Heart right ventricle (tissue), 16 donors: ENCODE data around the gene NLRX1. TPM values are rescaled to one million over a fixed set of nuclear protein-coding genes. Genes with fewer than 3 reads are reported as not detected.

Experiments used
- ATAC-seq, 8 donors: fragments of 200-7000 bp; cut with Tn5 transposase; one replicate each; pipeline ENCODE4 v1.9.1; 2020; ENCODE audit warnings: mild to moderate bottlenecking in 8 of 8, moderate library complexity in 8 of 8, moderate number of reproducible peaks in 1 of 8
- DNase-seq, 2 donors: peaks; one replicate each; pipeline ENCODE4 v3.0.0-alpha.2; 2020
- H3K27ac ChIP-seq, 10 donors: fragments of 200-600 bp; sonication (generic) in 2 of 10; one replicate each; pipeline versions ENCODE4 v1.5.0 to v1.8.0; 2020 to 2022; ENCODE audit warnings: mild to moderate bottlenecking in 3 of 10
- H3K27me3 ChIP-seq, 7 donors: fragments of 200-600 bp; one replicate each; pipeline ENCODE4 v1.8.0; 2021 to 2022; ENCODE audit warnings: mild to moderate bottlenecking in 2 of 7
- H3K36me3 ChIP-seq, 9 donors: fragments of 200-600 bp; sonication (generic) in 1 of 9; one replicate each; pipeline versions ENCODE4 v1.5.0 to v1.8.0; 2020 to 2022; ENCODE audit warnings: mild to moderate bottlenecking in 2 of 9
- H3K4me1 ChIP-seq, 9 donors: fragments of 200-600 bp; sonication (generic) in 1 of 9; one replicate each; pipeline versions ENCODE4 v1.5.0 to v1.8.0; 2020 to 2022; ENCODE audit warnings: mild to moderate bottlenecking in 4 of 9
- H3K4me3 ChIP-seq, 10 donors: fragments of 200-600 bp; sonication (generic) in 2 of 10; one replicate each; pipeline versions ENCODE4 v1.5.0 to v1.8.0; 2020 to 2022; ENCODE audit warnings: mild to moderate bottlenecking in 7 of 10, moderate library complexity in 2 of 10
- H3K9me3 ChIP-seq, 11 donors: fragments of 200-600 bp in 10 of 11; sonication (generic) in 2 of 11; one replicate each; pipeline versions ENCODE4 v1.5.0 to v1.8.0; 2013 to 2022; ENCODE audit warnings: mild to moderate bottlenecking in 2 of 11, control low read depth in 1 of 11, moderate library complexity in 1 of 11
- CTCF ChIP-seq, 9 donors: fragments of 200-600 bp; sonication (generic) in 2 of 9; IDR thresholded peaks; one replicate each; pipeline versions ENCODE4 v1.5.0 to v1.8.0; 2021 to 2022; ENCODE audit warnings: antibody characterized with exemption in 9 of 9, mild to moderate bottlenecking in 5 of 9, moderate library complexity in 1 of 9
- WGBS, 2 donors: extraction: QIAGEN DNeasy Blood & Tissue Kit; methylation state at CpG; one replicate each; pipeline ENCODE4 v1.1.7; 2013; ENCODE audit warnings: inconsistent platforms in 1 of 2; 5-methylcytosine and 5-hydroxymethylcytosine counted together
- intact Hi-C, 10 donors: fragments of 100-400 bp; cut with DNase I; formaldehyde crosslinking; loops; one replicate each; pipeline versions ENCODE4 v1.11.1 to v1.14.2; 2022
- polyA plus RNA-seq, 2 donors: library from polyadenylated mRNA; stranded (reverse); fragments of 200-250 nt; gene quantifications; one replicate each; pipeline ENCODE4 v1.2.3, GENCODE V29; 2013
- total RNA-seq, 10 donors: library from RNA; stranded (reverse); fragmentation: NEBNext Ultra II Directional in 3 of 10; extraction: Animal tissue kit (Norgen Biotek cat#: 25700) in 3 of 10; gene quantifications; one replicate each; pipeline versions ENCODE4 v1.2.1 to v1.2.4, GENCODE V29; 2021 to 2023
- donor health status: Arrhythmogenic right ventricular cardiomyopathy.
- donor health status: ischemic (EF 13 %, LVEDD 7.1; RV severe dilation, severe dysfunction).
- donor health status: healthy with polysubstance abuse.
- donor health status: DM: no; HTN: yes; CAD: no.
- donor health status: DM: no; HTN: no; CAD: no.
- donor health status: ischemic (EF 25% LVEDD 6.9; RV normal size, moderate dysfunction).
- donor health status: ischemic (EF 25% LVEDD 5.7; RV mildly dilated, moderate dysfunction).
- donor health status: healthy.
- donor health status: DM: yes; HTN: yes; CAD: no.
- donor health status: Ischemic cardiomyopathy.
- donor health status: ischemic (EF 35%, LVEDD 5.7; RV mildly dilated, moderate dysfunction).
- donor health status: nonischemic (EF 11% LVEDD 7.7; RV severe dilation, severe dysfunction).
- donor health status: DM: yes; HTN: yes; CAD: no.
- donor health status: PGD.
- donor health status: ischemic (EF 29% LVEDD 5.4; RV normal size, mild dysfunction).
- donor health status: nonischemic (EF 23%, LVEDD 6.1; RV moderate dilation, normal function).

Gene NLRX1
- total and polyA plus RNA-seq, 12 donors: 7.9 to 39.3 (median 31.7) TPM

- WGBS, 2 donors: 71 to 72% methylated on average over 6 of the region's 6 CpGs
- H3K9me3 ChIP-seq: no peaks in the 10 kb centered on the region
- H3K4me3 ChIP-seq: no peak overlapping the region
- H3K27ac ChIP-seq: no peak overlapping the region
- no peak for ATAC-seq
- TF ChIP-seq CTCF (IDR thresholded peaks at IDR 0.05): no peak
- H3K36me3 ChIP-seq: peaks cover 0 to 72% (median 29%) of the 10 kb centered on the region in 9 donors
- no peaks in the 10 kb centered on the region for H3K27me3 ChIP-seq
- intact Hi-C loops: no loop called here
- peaks cover 0 to 20% (median 0%) of the 10 kb centered on the region in 9 donors for H3K4me1 ChIP-seq
- DNase-seq: no peak
These were observed 7.1 kb downstream of the NLRX1 start for GRCh38 chr11:119175493-119176077.

- 62% methylated on average over 4 of the region's 4 CpGs for WGBS, 2 donors
These were observed 9.7 kb downstream of the NLRX1 start for GRCh38 chr11:119178166-119178680.

DNA sequence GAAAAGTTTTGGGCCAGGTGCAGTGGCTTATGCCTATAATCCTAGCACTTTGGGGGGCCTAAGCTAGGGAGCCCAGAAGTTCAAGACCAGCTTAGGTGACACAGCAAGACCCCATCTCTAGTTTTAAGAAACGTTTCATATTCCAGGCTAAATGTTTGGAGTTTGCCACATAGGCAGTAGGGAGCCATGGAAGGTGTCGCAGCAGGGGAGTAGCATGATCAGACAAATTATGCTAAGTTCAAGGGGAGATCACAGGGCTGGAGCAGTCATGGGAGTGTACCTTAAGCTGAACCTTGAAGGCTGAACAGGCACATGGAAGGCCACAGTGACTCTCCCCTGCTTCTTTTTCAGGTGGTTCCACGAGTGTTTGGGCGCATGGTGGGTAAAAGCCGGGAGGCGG, 10.8 kb downstream of the NLRX1 start:
- peaks cover 0 to 87% (median 28%) of the 10 kb centered on the region in 9 donors for H3K36me3 ChIP-seq
- ATAC-seq: no peak
- no peaks in the 10 kb centered on the region for H3K9me3 ChIP-seq
- H3K27ac ChIP-seq: no peak overlapping the region
- no peak overlapping the region for H3K4me3 ChIP-seq
- H3K4me1 ChIP-seq: peaks cover 0 to 19% (median 0%) of the 10 kb centered on the region in 9 donors
- no peak for DNase-seq
- TF ChIP-seq CTCF (IDR thresholded peaks at IDR 0.05): no peak
- WGBS, 2 donors: 94 to 96% methylated on average over 6 of the region's 6 CpGs
- intact Hi-C loops: no loop called here
- H3K27me3 ChIP-seq: no peaks in the 10 kb centered on the region

More at GRCh38 chr11:119178166-119178680, 9.7 kb downstream of the NLRX1 start:
- peak overlapping the region in 2 of 10 donors; percentile 13 to 29 for H3K27ac ChIP-seq
- no peak for DNase-seq
- no peaks in the 10 kb centered on the region for H3K9me3 ChIP-seq
- peak in 1 of 8 donors; percentile 17 for ATAC-seq
- no peak for TF ChIP-seq CTCF (IDR thresholded peaks at IDR 0.05)
- H3K27me3 ChIP-seq: no peaks in the 10 kb centered on the region
- H3K4me3 ChIP-seq: no peak overlapping the region
- H3K36me3 ChIP-seq: peaks cover 0 to 89% (median 29%) of the 10 kb centered on the region in 9 donors
- intact Hi-C loops: no loop called here
- peaks cover 0 to 19% (median 0%) of the 10 kb centered on the region in 9 donors for H3K4me1 ChIP-seq

GRCh38 chr11:119179983-119180382, 11.5 kb downstream of the NLRX1 start:
- 89 to 93% methylated on average over 10 of the region's 10 CpGs for WGBS, 2 donors
- intact Hi-C loops: no loop called here
- TF ChIP-seq CTCF (IDR thresholded peaks at IDR 0.05): no peak
- DNase-seq: no peak
- no peak overlapping the region for H3K4me3 ChIP-seq
- peaks cover 0 to 19% (median 0%) of the 10 kb centered on the region in 9 donors for H3K4me1 ChIP-seq
- no peaks in the 10 kb centered on the region for H3K9me3 ChIP-seq
- H3K27me3 ChIP-seq: no peaks in the 10 kb centered on the region
- ATAC-seq: no peak
- H3K36me3 ChIP-seq: peaks cover 0 to 81% (median 22%) of the 10 kb centered on the region in 9 donors
- no peak overlapping the region for H3K27ac ChIP-seq
